ENCODE results near the gene DENND5A.

The DENND5A gene

DNA sequence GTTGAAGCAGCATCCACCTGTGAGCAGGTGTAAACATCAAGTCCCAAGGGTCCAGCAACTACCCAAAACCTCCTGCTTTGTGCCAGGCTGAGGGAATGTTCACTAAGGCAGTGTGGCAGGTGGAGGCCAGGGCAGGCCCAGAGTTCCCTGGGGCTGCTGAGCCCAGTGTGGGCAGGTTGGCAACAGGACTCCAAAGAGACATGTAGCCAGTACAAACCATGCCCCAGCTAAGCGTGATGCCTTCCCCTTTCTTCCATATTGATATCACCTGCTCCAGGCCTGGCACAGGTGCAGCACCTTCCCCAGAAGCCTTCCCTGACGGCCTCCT lies 143.7 kb downstream of the DENND5A start:
- no peak for DNase-seq (ENCODE audit: low read depth)
- H3K4me3 ChIP-seq (ENCODE audit: low read depth, low read length) = no peak overlapping the region
- TF ChIP-seq, protein P1, sequence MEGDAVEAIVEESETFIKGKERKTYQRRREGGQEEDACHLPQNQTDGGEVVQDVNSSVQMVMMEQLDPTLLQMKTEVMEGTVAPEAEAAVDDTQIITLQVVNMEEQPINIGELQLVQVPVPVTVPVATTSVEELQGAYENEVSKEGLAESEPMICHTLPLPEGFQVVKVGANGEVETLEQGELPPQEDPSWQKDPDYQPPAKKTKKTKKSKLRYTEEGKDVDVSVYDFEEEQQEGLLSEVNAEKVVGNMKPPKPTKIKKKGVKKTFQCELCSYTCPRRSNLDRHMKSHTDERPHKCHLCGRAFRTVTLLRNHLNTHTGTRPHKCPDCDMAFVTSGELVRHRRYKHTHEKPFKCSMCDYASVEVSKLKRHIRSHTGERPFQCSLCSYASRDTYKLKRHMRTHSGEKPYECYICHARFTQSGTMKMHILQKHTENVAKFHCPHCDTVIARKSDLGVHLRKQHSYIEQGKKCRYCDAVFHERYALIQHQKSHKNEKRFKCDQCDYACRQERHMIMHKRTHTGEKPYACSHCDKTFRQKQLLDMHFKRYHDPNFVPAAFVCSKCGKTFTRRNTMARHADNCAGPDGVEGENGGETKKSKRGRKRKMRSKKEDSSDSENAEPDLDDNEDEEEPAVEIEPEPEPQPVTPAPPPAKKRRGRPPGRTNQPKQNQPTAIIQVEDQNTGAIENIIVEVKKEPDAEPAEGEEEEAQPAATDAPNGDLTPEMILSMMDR (IDR thresholded peaks at IDR 0.05; ENCODE audit: low read depth, low read length, missing control alignments) = no peak
- in situ Hi-C loops (cut with HindIII; ENCODE audit: low sequenced_read_pairs) = no loop called here

- in situ Hi-C loops (cut with HindIII; ENCODE audit: low sequenced_read_pairs) = no loop called here
- no peak for DNase-seq (ENCODE audit: low read depth)
- H3K4me3 ChIP-seq (ENCODE audit: low read depth, low read length) = no peak overlapping the region
- TF ChIP-seq, protein P1 (IDR thresholded peaks at IDR 0.05; ENCODE audit: low read depth, low read length, missing control alignments) = peak; percentile 14
Measured at GRCh38 chr11:9120664-9121468, 144.3 kb downstream of the DENND5A start.

DNA sequence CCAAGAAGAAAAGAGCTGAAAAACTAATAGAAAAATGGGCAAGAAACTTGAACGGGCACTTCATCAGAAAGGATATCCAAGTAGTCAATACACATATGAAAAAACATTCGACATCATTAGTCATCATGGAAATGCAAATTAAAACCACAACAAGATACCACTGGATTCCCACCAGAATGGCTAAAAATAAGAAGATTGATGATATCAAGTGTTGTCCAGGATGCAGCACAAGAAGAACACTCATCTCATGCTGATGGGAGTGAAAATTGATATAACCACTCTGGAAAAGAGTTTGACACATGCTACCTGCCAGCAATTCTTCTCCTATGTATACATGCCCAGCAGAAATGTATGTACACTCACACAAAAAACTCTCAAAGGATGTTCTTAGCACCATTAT lies 146.9 kb downstream of the DENND5A start:
- in situ Hi-C loops (cut with HindIII; ENCODE audit: low sequenced_read_pairs) = no loop called here
- no peak overlapping the region for H3K4me3 ChIP-seq (ENCODE audit: low read depth, low read length)
- TF ChIP-seq, protein P1 (IDR thresholded peaks at IDR 0.05; ENCODE audit: low read depth, low read length, missing control alignments) = no peak
- no peak for DNase-seq (ENCODE audit: low read depth)

DNA sequence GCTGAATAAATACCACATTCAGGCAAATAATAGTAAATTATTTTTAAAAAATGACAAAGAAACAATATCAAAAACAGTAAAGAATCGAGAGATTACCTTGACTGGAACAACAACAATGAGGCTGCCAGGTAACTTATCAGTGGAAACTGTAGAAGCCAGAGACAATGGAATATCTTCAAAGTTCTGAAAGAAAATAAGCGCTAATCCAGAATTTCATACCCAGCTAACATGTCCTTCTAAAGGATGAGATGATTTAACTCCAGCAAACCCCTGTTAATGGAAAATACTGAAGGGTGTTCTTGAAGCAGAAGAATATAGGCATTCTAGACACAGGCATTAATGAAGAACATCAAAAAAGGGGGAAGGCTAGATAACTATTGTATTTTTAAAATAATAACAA lies 153.1 kb downstream of the DENND5A start:
- no peak for DNase-seq (ENCODE audit: low read depth)
- TF ChIP-seq, protein P1 (IDR thresholded peaks at IDR 0.05; ENCODE audit: low read depth, low read length, missing control alignments) = no peak
- in situ Hi-C loops (cut with HindIII; ENCODE audit: low sequenced_read_pairs) = no loop called here
- H3K4me3 ChIP-seq (ENCODE audit: low read depth, low read length) = no peak overlapping the region

DNA sequence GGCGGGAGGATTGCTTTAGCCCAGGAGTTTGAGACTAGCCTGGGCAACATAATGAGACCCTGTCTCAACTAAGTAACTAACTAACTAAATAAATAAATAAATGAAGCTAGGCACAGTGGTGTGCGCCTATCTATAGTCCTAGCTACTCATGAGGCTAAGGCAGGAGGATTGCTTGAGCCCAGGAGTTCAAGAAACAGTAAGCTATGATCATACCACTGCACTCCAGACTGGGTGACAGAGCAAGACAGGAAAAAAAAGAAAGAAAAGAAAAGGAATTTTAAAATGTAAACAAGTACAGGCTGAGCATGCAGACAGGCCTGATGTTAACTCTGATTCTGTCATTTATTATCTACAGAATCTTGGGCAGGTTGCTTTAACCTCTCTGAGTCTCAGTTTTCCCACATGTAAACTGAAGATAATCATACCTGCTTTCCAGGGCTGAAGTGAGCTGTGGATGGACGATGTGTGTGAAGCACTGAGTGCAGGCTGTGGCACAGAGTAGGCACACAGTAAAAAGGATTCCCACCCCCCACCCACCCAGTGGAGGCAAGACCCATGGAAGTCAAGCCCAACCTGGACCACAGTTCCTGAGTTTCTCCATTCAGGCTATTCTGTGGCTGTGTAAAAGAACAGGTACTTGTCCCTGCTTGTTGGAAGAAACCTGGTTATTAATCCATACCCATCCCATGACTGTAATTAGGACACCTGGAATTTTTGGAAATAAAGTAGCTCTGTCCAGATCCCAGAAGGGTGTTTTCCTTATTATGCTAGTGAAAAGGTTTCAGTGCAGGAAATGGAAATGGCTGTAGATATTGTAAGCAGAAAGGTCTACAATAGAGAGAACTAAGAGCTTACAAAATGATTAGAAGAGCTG lies 155.1 kb downstream of the DENND5A start:
- no peak overlapping the region for H3K4me3 ChIP-seq (ENCODE audit: low read depth, low read length)
- TF ChIP-seq, protein P1 (IDR thresholded peaks at IDR 0.05; ENCODE audit: low read depth, low read length, missing control alignments) = no peak
- DNase-seq (ENCODE audit: low read depth) = no peak
- in situ Hi-C loops (cut with HindIII; ENCODE audit: low sequenced_read_pairs) = no loop called here

DNA sequence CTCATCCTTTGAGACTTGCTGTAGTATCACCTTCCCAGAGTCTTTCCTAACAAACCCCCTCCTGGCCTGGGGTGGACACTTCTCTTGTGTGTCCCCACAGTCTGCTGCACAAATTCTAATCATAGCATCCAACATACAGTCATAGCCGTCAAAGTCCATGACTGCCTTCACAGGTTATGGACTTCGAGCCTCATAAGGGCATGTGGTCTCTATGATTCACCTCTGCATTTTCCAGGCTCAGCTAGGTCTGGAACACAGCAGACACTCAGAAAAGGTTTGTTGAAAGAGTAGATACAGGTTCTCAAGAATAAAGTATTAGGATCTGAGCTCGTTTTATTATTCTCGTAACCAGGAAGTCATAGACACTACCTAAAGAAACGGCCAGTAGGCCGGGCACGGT lies 160.6 kb downstream of the DENND5A start:
- in situ Hi-C loops (cut with HindIII; ENCODE audit: low sequenced_read_pairs) = no loop called here
- TF ChIP-seq, protein P1 (IDR thresholded peaks at IDR 0.05; ENCODE audit: low read depth, low read length, missing control alignments) = no peak
- no peak overlapping the region for H3K4me3 ChIP-seq (ENCODE audit: low read depth, low read length)
- DNase-seq (ENCODE audit: low read depth) = no peak
